MCF 10A (cell line): ENCODE results near the gene FAM110D. TPM values are rescaled to one million over a fixed set of nuclear protein-coding genes. Genes with fewer than 3 reads are reported as not detected.

Experiments
- BruUV-seq: library from RNA; stranded (reverse); fragments of 400-500 nt; replicated peaks from 2 replicates; lab custom pipeline; 2021; lab: Mats Ljungman, UMichigan
- CTCF ChIA-PET: fragments of 300-600 bp; sonication (Branson Sonifier 250); formaldehyde crosslinking; extraction: SDS; loops from one replicate; lab custom pipeline; 2021; ENCODE audit warnings: antibody characterized with exemption, inconsistent platforms; lab: Yijun Ruan, JAX
- POLR2A ChIA-PET: fragments of 300-600, 350-650 bp; sonication (Branson Sonifier 250); formaldehyde crosslinking; extraction: SDS; loops from one replicate; lab custom pipeline; 2020; ENCODE audit warnings: antibody characterized with exemption, inconsistent platforms; lab: Yijun Ruan, JAX
- DNase-seq: peaks from one replicate; pipeline ENCODE4 v3.0.0-alpha.2; 2018; ENCODE audit not compliant: unreplicated experiment
- H3K27ac Mint-ChIP-seq: one replicate; pipeline ENCODE4 v1.8.0; 2022; ENCODE audit warnings: mild to moderate bottlenecking, low read depth, mixed read lengths; ENCODE audit not compliant: unreplicated experiment
- H3K27me3 Mint-ChIP-seq: one replicate; pipeline ENCODE4 v1.8.0; 2022; ENCODE audit warnings: mixed read lengths; ENCODE audit not compliant: insufficient read depth, unreplicated experiment
- H3K36me3 Mint-ChIP-seq: one replicate; pipeline ENCODE4 v1.8.0; 2022; ENCODE audit warnings: mild to moderate bottlenecking, moderate library complexity, mixed read lengths; ENCODE audit not compliant: insufficient read depth, unreplicated experiment
- H3K4me1 Mint-ChIP-seq: one replicate; pipeline ENCODE4 v1.8.0; 2022; ENCODE audit warnings: mixed read lengths; ENCODE audit not compliant: insufficient read depth, unreplicated experiment
- H3K4me3 Mint-ChIP-seq: one replicate; pipeline ENCODE4 v1.8.0; 2022; ENCODE audit warnings: mild to moderate bottlenecking, moderate library complexity, mixed read lengths; ENCODE audit not compliant: unreplicated experiment
- H3K9me3 Mint-ChIP-seq: one replicate; pipeline ENCODE4 v1.8.0; 2022; ENCODE audit warnings: mixed read lengths; ENCODE audit not compliant: unreplicated experiment
- CTCF ChIP-seq: fragments of 200-600 bp; IDR thresholded peaks from one replicate; pipeline ENCODE4 v1.8.0; 2022; ENCODE audit warnings: antibody characterized with exemption, mild to moderate bottlenecking; ENCODE audit not compliant: unreplicated experiment
- intact Hi-C: fragments of 100-400 bp; cut with micrococcal nuclease; formaldehyde crosslinking; loops from 2 replicates; pipeline ENCODE4 v1.14.1; 2022
- total RNA-seq: library from RNA; stranded (reverse); gene quantifications from 2 replicates; pipeline ENCODE4 v1.2.3, GENCODE V29; 2022

Gene FAM110D
- total RNA-seq, 1 experiment from 2014 or later: not detected

DNA sequence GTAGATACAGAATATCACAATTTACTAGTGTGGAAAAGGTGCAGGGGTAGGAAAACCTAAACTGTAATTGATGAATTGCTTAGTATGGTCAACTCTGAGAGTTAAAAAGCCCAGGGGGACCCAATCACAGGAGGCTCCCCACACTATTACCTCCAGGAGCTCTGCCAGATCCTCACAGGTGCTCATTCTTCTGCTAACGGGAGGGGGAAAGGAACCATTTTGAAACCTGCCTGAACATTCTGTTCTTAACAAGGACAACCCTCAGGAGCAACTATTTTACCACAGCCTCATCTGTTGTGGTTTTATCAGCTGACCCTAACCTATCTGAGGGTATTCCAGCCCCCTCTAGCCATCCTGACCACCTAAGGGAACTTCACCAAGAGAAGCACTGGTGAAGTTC lies 28.2 kb upstream of the FAM110D start:
- CTCF ChIA-PET: interaction anchor here (0.8 to 1.6 kb wide), 3 partner anchors 14 to 96 kb away, joined by 4 to 9 read pairs (median 4); no protein-coding TSS in a partner anchor
- no TSS peak for BruUV-seq
- POLR2A ChIA-PET: interaction anchor here (1.7 kb wide), 1 partner anchor 18 kb away, joined by 4 read pairs; no protein-coding TSS in a partner anchor

DNA sequence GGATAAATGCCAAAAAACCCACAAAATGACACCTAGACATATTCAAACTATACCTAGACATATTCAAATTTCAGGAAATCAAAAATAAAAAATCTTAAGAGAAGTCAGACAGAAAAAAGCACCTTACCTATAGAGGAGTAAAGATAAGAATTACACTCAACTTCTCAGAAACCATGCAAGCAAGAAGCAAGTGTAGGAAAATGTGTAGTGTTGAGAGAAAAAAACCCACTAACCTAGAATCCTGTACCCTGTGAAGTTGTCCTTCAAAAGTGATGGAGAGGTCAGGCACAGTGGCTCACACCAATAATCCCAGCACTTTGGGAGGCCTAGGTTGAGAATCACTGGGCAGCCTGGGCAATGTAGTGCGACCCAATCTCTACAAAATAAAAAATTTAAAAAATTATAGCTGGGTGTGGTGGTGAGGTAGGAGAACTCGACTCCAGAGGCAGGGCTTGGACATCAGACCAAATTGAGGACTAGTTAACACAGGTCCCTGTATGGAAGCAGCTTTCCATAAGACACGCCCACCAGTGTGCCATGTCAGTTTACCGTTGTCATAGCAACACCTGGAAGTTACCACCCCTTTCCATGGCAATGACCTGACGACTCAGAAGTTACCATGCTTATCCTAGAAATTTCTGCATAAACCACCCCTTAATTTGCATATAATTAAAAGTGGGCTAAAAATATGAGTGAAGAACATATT lies 26.6 kb upstream of the FAM110D start:
- peaks cover 14% of the 10 kb centered on the region for H3K4me1 Mint-ChIP-seq
- no peak for TF ChIP-seq CTCF
- H3K36me3 Mint-ChIP-seq: no peaks in the 10 kb centered on the region
- ChIA-PET POLR2A (interaction anchor here (1.1 to 1.7 kb wide), 2 partner anchors 9 to 19 kb away, joined by 3 to 4 read pairs; no protein-coding TSS in a partner anchor), CTCF (interaction anchor here (0.6 to 2.1 kb wide), 2 partner anchors 9 to 13 kb away, joined by 3 to 11 read pairs; no protein-coding TSS in a partner anchor)
- no peak overlapping the region for H3K4me3 Mint-ChIP-seq
- no peak overlapping the region for H3K27ac Mint-ChIP-seq
- no TSS peak for BruUV-seq
- H3K9me3 Mint-ChIP-seq: no peaks in the 10 kb centered on the region
- intact Hi-C loops: no loop called here
- DNase-seq: no peak
- no peaks in the 10 kb centered on the region for H3K27me3 Mint-ChIP-seq

More for the DNA sequence above, 28.2 kb upstream of the FAM110D start:
- Mint-ChIP-seq H3K36me3 (no peaks in the 10 kb centered on the region), H3K4me3 (no peak overlapping the region), H3K27ac (no peak overlapping the region), H3K27me3 (no peaks in the 10 kb centered on the region), H3K9me3 (no peaks in the 10 kb centered on the region), H3K4me1 (peaks cover 15% of the 10 kb centered on the region)
- no peak for DNase-seq
- intact Hi-C loops: no loop called here
- TF ChIP-seq CTCF: no peak

- H3K36me3 Mint-ChIP-seq: no peaks in the 10 kb centered on the region
- no peak overlapping the region for H3K4me3 Mint-ChIP-seq
- intact Hi-C loops: no loop called here
- peaks cover 9% of the 10 kb centered on the region for H3K4me1 Mint-ChIP-seq
- no peak overlapping the region for H3K27ac Mint-ChIP-seq
- CTCF ChIA-PET: interaction anchor here (0.6 to 2.1 kb wide), 3 partner anchors 10 to 26 kb away, joined by 3 to 11 read pairs (median 4); no protein-coding TSS in a partner anchor
- no peaks in the 10 kb centered on the region for H3K27me3 Mint-ChIP-seq
- TF ChIP-seq CTCF: no peak
- no TSS peak for BruUV-seq
- H3K9me3 Mint-ChIP-seq: no peaks in the 10 kb centered on the region
- no peak for DNase-seq
- POLR2A ChIA-PET: interaction anchor here (1.1 kb wide), 1 partner anchor 9 kb away, joined by 3 read pairs; no protein-coding TSS in a partner anchor
Measured at GRCh38 chr1:26132834-26133167, 26.1 kb upstream of the FAM110D start.

DNA sequence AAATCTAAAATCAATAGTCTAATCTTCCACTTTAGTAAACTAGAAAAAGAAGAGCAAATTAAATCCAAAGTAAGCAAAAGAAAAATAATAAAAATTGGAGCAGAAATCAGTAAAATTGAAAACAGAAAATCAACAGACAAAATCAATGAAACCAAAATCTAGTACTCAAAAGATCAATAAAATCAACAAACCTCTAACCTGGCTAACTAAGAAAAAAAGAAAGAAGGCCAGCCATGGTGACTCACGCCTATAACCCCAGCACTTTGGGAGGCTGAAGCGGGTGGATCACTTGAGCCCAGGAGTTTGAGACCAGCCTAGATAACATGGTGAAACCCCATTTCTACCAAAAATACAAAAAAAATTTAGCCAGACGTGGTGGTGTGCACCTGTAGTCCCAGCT lies 24.4 kb upstream of the FAM110D start:
- no peak for DNase-seq
- H3K27me3 Mint-ChIP-seq: no peaks in the 10 kb centered on the region
- ChIA-PET POLR2A (no interaction called here), CTCF (interaction anchor here (2.1 kb wide), 1 partner anchor 11 kb away, joined by 11 read pairs; no protein-coding TSS in a partner anchor)
- no peaks in the 10 kb centered on the region for H3K4me1 Mint-ChIP-seq
- BruUV-seq: no TSS peak
- intact Hi-C loops: no loop called here
- no peaks in the 10 kb centered on the region for H3K36me3 Mint-ChIP-seq
- no peak overlapping the region for H3K27ac Mint-ChIP-seq
- no peaks in the 10 kb centered on the region for H3K9me3 Mint-ChIP-seq
- no peak for TF ChIP-seq CTCF
- no peak overlapping the region for H3K4me3 Mint-ChIP-seq
